CD8-positive, alpha-beta memory T cell (primary cell): Measurements from ENCODE around the gene CYS1. TPM values are rescaled to one million over a fixed set of nuclear protein-coding genes. Genes with fewer than 3 reads are reported as not detected.

ENCODE experiments used
- CTCF ChIA-PET: fragments of 350-600 bp; sonication (Branson Sonifier 250); formaldehyde crosslinking; loops from one replicate; lab custom pipeline; 2021; ENCODE audit warnings: antibody characterized with exemption; lab: Charles Lee
- POLR2A ChIA-PET: fragments of 350-600 bp; sonication (Branson Sonifier 250); formaldehyde crosslinking; loops from one replicate; lab custom pipeline; 2021; ENCODE audit warnings: antibody characterized with exemption; lab: Charles Lee
- DNase-seq, 5 donors: peaks; one replicate each; pipeline versions ENCODE4 v3.0.0 to v3.0.0-alpha.2; 2020 to 2022; ENCODE audit warnings: mixed read lengths in 1 of 5
- H3K27ac ChIP-seq: one replicate; pipeline ENCODE4 v1.7.0; 2013; ENCODE audit warnings: low read depth, mild to moderate bottlenecking, low read length, moderate library complexity
- H3K27me3 ChIP-seq: 2 replicates; pipeline ENCODE4 v1.7.0; 2013; ENCODE audit warnings: low read length, mild to moderate bottlenecking; ENCODE audit not compliant: insufficient read depth, poor library complexity, severe bottlenecking
- H3K36me3 ChIP-seq: 2 replicates; pipeline ENCODE4 v1.7.0; 2013; ENCODE audit warnings: mild to moderate bottlenecking, low read length, moderate library complexity; ENCODE audit not compliant: insufficient read depth
- H3K4me1 ChIP-seq: 2 replicates; pipeline ENCODE4 v1.7.0; 2013; ENCODE audit warnings: mild to moderate bottlenecking, low read length, moderate library complexity; ENCODE audit not compliant: insufficient read depth
- H3K4me3 ChIP-seq: 2 replicates; pipeline ENCODE4 v1.7.0; 2013; ENCODE audit warnings: mild to moderate bottlenecking, low read length
- H3K9me3 ChIP-seq: 2 replicates; pipeline ENCODE4 v1.7.0; 2013; ENCODE audit warnings: mild to moderate bottlenecking, low read length
- H3K27ac Mint-ChIP-seq, 8 donors: one replicate each; pipeline ENCODE4 v1.8.0; 2020 to 2021; ENCODE audit warnings: mixed read lengths in 8 of 8, mild to moderate bottlenecking in 6 of 8, inconsistent platforms in 3 of 8, moderate library complexity in 3 of 8
- H3K27me3 Mint-ChIP-seq, 2 donors: one replicate each; pipeline ENCODE4 v1.8.0; 2020 to 2021; ENCODE audit warnings: mixed read lengths in 2 of 2, mild to moderate bottlenecking in 1 of 2, moderate library complexity in 1 of 2
- H3K36me3 Mint-ChIP-seq, 3 donors: one replicate each; pipeline ENCODE4 v1.8.0; 2020 to 2021; ENCODE audit warnings: mixed read lengths in 3 of 3, inconsistent platforms in 1 of 3, mild to moderate bottlenecking in 1 of 3
- H3K4me1 Mint-ChIP-seq, 3 donors: one replicate each; pipeline ENCODE4 v1.8.0; 2020 to 2021; ENCODE audit warnings: mixed read lengths in 3 of 3, inconsistent platforms in 1 of 3, mild to moderate bottlenecking in 1 of 3
- H3K4me3 Mint-ChIP-seq, 7 donors: one replicate each; pipeline ENCODE4 v1.8.0; 2020 to 2021; ENCODE audit warnings: mixed read lengths in 7 of 7, mild to moderate bottlenecking in 6 of 7, moderate library complexity in 4 of 7, inconsistent platforms in 2 of 7
- H3K9me3 Mint-ChIP-seq, 5 donors: one replicate each; pipeline ENCODE4 v1.8.0; 2020 to 2022; ENCODE audit warnings: mixed read lengths in 5 of 5, mild to moderate bottlenecking in 3 of 5, moderate library complexity in 2 of 5, inconsistent platforms in 1 of 5
- polyA plus RNA-seq: library from polyadenylated mRNA; unstranded; fragments of 300-500 nt; fragmentation: Illumina TruSeq; gene quantifications from one replicate; pipeline ENCODE4 v1.2.3, GENCODE V29; 2021
- total RNA-seq, 2 experiments: library from RNA; stranded (reverse); gene quantifications; one replicate each; pipeline ENCODE4 v1.2.3, GENCODE V29; 2021

CYS1 gene
- total and polyA plus RNA-seq, 3 experiments from 2014 or later, result 0.07 to 0.20 (median 0.09) TPM

DNA sequence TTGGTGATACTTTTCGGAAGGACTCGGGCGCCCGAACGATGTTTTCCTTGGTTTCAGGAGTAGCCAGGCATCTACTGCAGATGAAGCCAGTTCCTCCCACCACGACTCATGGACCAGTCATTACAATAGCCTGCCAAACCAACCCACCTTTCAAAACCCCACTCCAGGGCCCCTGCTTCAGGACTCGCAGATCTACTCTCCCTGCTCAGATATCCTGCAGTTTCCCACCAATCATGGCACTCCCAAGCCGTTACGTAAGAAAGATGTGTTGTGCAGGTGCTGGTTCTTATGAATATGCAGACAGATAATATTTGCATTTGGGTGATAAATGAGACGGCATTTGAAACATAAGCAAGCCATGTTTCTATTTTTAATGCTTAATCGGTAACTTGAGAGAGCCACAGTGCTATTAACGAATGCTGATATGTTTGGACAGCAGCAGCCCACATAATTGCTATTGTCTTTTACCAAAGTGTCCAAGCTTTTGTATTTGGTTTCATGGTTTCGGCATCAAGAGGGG is 3.5 kb upstream of the CYS1 start:
- Histone ChIP-seq H3K4me3 (no peak overlapping the region), H3K36me3 (no peaks in the 10 kb centered on the region), H3K9me3 (no peaks in the 10 kb centered on the region), H3K27me3 (peaks cover 53% of the 10 kb centered on the region), H3K4me1 (peaks cover 17% of the 10 kb centered on the region), H3K27ac (no peak overlapping the region)
- Mint-ChIP-seq H3K27ac (peak overlapping the region in 1 of 8 donors; percentile 23), H3K4me3 (peak overlapping the region in 2 of 7 donors; percentile 43 to 69), H3K27me3 (peaks cover 52 to 72% of the 10 kb centered on the region in 2 donors), H3K4me1 (peaks cover 10 to 16% (median 14%) of the 10 kb centered on the region in 3 donors), H3K9me3 (no peaks in the 10 kb centered on the region), H3K36me3 (no peaks in the 10 kb centered on the region)
- POLR2A ChIA-PET, result no interaction called here
- CTCF ChIA-PET, result interaction anchor here (2.3 to 4.2 kb wide), 2 partner anchors 11 to 14 kb away, joined by 6 to 33 read pairs; no protein-coding TSS in a partner anchor
- DNase-seq, result no peak

DNA sequence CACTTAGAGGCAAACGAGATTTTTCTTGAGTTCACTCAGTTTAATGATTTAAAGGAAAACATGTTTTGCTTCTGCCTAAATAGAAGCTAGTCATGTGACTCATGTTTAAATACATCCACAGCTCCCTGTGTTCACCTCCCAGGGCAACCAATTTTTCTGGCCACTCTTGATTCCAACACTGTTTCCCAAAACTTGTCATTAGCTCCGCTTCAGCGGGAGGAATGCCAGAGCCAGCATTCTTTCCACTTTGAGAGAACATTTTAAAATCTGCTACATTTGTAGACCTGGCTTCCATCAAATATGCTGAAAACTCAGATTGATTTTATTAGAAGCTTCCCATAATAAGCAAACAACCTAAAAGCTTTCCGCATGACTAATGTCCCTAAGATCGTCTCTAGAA is 2.8 kb upstream of the CYS1 start:
- H3K9me3 ChIP-seq, result no peaks in the 10 kb centered on the region
- H3K4me1 ChIP-seq, result peaks cover 18% of the 10 kb centered on the region
- Mint-ChIP-seq H3K27me3 (peaks cover 59 to 76% of the 10 kb centered on the region in 2 donors), H3K9me3 (no peaks in the 10 kb centered on the region), H3K36me3 (peaks cover 0 to 2% (median 0%) of the 10 kb centered on the region in 3 donors), H3K4me3 (peak overlapping the region in 2 of 7 donors; percentile 43 to 69), H3K27ac (peak overlapping the region in 1 of 8 donors; percentile 60), H3K4me1 (peaks cover 10 to 21% (median 19%) of the 10 kb centered on the region in 3 donors)
- POLR2A ChIA-PET, result no interaction called here
- no peaks in the 10 kb centered on the region for H3K36me3 ChIP-seq
- no peak overlapping the region for H3K4me3 ChIP-seq
- DNase-seq, result no peak
- CTCF ChIA-PET, result interaction anchor here (2.3 to 4.2 kb wide), 2 partner anchors 10 to 14 kb away, joined by 6 to 33 read pairs; no protein-coding TSS in a partner anchor
- no peak overlapping the region for H3K27ac ChIP-seq
- H3K27me3 ChIP-seq, result peaks cover 60% of the 10 kb centered on the region

DNA sequence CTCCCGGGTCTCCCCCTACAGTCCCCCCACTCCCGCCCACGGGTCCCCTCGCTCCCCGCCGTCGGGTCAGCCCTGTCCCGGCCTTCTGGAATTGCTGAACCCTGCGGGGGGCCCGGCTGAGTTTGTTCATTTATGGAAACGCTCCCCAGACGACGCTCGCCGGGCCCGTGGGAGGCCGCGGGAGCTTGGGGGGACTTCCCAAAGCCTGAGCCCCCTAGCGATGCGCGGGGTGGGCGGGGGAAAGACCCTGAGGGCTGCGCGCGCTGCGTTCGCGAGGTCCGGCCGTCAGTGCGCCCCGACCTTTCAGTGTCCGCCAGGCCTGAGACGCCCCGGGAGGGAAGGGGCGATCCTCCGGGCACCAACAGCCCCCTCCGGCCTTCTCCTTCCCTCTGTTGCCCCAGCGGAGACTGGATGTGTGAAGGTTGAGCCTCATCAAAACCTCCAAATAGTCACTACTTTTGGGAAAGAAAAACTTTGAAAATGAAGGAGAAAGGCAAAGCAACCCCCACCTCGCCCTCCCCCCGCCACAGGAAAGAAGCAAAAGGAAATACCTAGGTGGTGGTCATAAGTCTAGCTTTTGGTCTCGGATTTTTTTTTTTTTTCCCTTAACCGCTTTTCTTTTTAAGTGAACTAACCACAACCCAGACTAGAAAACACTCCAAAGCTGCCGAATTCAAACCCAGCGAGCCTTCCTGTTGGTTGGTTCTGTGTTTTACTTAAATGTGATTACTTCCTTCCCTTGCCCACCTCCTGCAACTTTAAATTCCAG is 509 bp upstream of the CYS1 start:
- H3K27me3 ChIP-seq, result peaks cover 59% of the 10 kb centered on the region

DNA sequence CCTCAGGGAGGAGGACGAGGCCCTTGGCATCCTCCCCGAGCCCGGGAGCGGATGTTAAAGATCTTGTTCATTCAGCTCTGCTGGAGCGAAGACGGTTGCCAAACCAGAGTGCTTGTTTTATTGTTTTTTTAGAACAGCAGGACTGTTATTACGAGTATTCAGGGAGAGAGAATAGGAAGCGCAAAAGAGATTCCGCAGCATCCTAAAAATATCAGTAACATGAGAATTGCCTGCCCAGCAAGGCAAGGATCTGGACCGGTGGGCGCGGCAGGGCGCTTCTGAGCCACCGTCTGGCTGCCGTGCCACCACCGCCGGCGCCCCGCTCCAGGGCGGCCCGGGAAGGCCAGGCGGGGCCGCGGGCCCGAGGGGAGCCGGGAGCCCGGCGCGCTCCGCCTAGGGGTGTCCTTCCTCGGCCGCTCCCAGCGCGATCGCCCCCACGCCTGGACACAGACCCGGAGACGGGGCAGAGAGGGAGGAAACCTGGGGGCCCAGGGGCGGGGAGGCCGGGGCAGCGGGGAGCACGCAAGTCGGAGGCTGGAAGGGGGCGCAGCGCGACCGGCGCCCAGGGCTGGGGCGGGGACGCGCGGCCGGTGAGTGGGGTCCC is 843 bp downstream of the CYS1 start:
- Histone ChIP-seq H3K27ac (no peak overlapping the region), H3K4me3 (no peak overlapping the region), H3K36me3 (no peaks in the 10 kb centered on the region), H3K27me3 (peaks cover 54% of the 10 kb centered on the region), H3K9me3 (no peaks in the 10 kb centered on the region), H3K4me1 (peaks cover 18% of the 10 kb centered on the region)
- Mint-ChIP-seq H3K4me3 (peak overlapping the region; percentile 76 to 88 (median 84)), H3K27me3 (peaks cover 52 to 79% of the 10 kb centered on the region in 2 donors), H3K27ac (peak overlapping the region in 5 of 8 donors; percentile 5 to 80 (median 51)), H3K4me1 (peaks cover 10 to 23% (median 19%) of the 10 kb centered on the region in 3 donors), H3K9me3 (no peaks in the 10 kb centered on the region), H3K36me3 (peaks cover 0 to 2% (median 0%) of the 10 kb centered on the region in 3 donors)
- CTCF ChIA-PET, result interaction anchor here (1.0 to 4.1 kb wide), 3 partner anchors 13 to 356 kb away, joined by 3 to 20 read pairs (median 4); no protein-coding TSS in a partner anchor
- POLR2A ChIA-PET, result no interaction called here
- DNase-seq, result peak in 2 of 5 donors; percentile 13 to 18

More for the DNA sequence above, 509 bp upstream of the CYS1 start:
- Histone ChIP-seq H3K9me3 (no peaks in the 10 kb centered on the region), H3K4me3 (peak overlapping the region; percentile 10), H3K4me1 (peaks cover 18% of the 10 kb centered on the region), H3K27ac (no peak overlapping the region), H3K36me3 (no peaks in the 10 kb centered on the region)
- Mint-ChIP-seq H3K4me3 (peak overlapping the region; percentile 79 to 91 (median 82)), H3K27ac (peak overlapping the region in 6 of 8 donors; percentile 53 to 96 (median 72)), H3K4me1 (peaks cover 10 to 23% (median 19%) of the 10 kb centered on the region in 3 donors), H3K9me3 (no peaks in the 10 kb centered on the region), H3K36me3 (peaks cover 0 to 2% (median 0%) of the 10 kb centered on the region in 3 donors), H3K27me3 (peaks cover 54 to 79% of the 10 kb centered on the region in 2 donors)
- POLR2A ChIA-PET, result interaction anchor here (0.6 to 0.7 kb wide), 3 partner anchors 53 to 394 kb away, joined by 3 to 5 read pairs (median 4); no protein-coding TSS in a partner anchor
- CTCF ChIA-PET, result interaction anchor here (1.3 to 4.2 kb wide), 2 partner anchors 8 to 16 kb away, joined by 5 to 33 read pairs; no protein-coding TSS in a partner anchor
- DNase-seq, result peak in 4 of 5 donors; percentile 14 to 60 (median 36)

DNA sequence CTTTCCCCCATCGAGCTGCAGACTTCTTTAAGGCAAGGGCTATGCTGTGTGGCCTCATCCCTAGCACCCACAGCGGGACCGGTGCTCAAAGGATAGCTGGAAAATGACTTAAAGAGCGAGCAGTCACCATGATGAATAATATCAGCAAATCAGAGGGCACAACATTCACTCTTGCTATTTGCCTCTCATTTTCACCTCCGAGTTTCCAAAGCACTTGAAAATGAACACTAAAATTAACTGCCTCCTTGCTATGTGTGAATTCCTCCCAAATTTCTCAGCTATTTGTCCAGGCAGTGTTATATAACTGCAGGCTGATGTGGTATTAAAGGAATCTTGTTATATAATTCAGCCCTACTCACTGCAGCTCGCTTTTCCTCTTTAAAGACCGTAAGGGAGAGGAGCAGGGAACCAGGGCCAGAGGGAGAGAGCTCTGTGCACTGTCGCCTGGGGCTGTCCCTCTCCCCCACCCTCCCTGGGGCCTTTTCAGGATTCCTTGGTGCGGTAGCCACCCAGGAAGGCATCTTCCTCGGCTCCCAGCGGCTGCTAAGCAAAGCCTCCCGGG is 1.4 kb downstream of the CYS1 start:
- H3K27me3 ChIP-seq, result peaks cover 48% of the 10 kb centered on the region
- H3K4me3 ChIP-seq, result no peak overlapping the region
- H3K4me1 ChIP-seq, result peaks cover 18% of the 10 kb centered on the region
- no peaks in the 10 kb centered on the region for H3K9me3 ChIP-seq
- peak overlapping the region in 2 of 8 donors; percentile 24 to 30 for H3K27ac Mint-ChIP-seq
- peaks cover 51 to 79% of the 10 kb centered on the region in 2 donors for H3K27me3 Mint-ChIP-seq
- DNase-seq, result no peak
- H3K36me3 Mint-ChIP-seq, result peaks cover 0 to 2% (median 0%) of the 10 kb centered on the region in 3 donors
- H3K4me3 Mint-ChIP-seq, result peak overlapping the region; percentile 76 to 88 (median 84)
- no peak overlapping the region for H3K27ac ChIP-seq
- no peaks in the 10 kb centered on the region for H3K9me3 Mint-ChIP-seq
- POLR2A ChIA-PET, result no interaction called here
- CTCF ChIA-PET, result interaction anchor here (1.0 to 4.1 kb wide), 3 partner anchors 13 to 356 kb away, joined by 3 to 20 read pairs (median 4); no protein-coding TSS in a partner anchor
- peaks cover 10 to 23% (median 19%) of the 10 kb centered on the region in 3 donors for H3K4me1 Mint-ChIP-seq
- H3K36me3 ChIP-seq, result no peaks in the 10 kb centered on the region

DNA sequence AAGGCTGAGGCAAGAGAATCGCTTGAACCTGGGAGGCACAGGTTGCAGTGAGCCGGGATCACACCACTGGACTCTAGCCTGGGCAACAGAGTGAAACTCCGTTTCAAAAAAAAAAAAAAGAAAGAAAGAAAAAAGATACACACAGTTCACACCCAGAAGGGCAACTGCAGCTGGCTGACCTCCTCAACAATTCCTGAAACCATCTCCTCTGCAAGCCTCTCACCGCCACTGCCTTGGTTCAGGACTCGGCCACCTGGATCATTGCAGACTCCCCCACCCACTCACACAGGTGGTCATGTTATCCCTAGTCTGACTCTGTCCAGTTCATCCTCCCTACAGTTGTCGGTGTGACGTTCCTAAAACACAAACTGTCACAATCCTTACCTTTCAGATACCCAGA is 2.2 kb downstream of the CYS1 start:
- peak overlapping the region in 2 of 8 donors; percentile 13 to 49 for H3K27ac Mint-ChIP-seq
- H3K4me1 Mint-ChIP-seq, result peaks cover 10 to 23% (median 19%) of the 10 kb centered on the region in 3 donors
- H3K27ac ChIP-seq, result no peak overlapping the region
- peaks cover 48% of the 10 kb centered on the region for H3K27me3 ChIP-seq
- H3K4me1 ChIP-seq, result peaks cover 18% of the 10 kb centered on the region
- H3K27me3 Mint-ChIP-seq, result peaks cover 44 to 77% of the 10 kb centered on the region in 2 donors
- CTCF ChIA-PET, result interaction anchor here (4.1 kb wide), 1 partner anchor 357 kb away, joined by 20 read pairs; no protein-coding TSS in a partner anchor
- POLR2A ChIA-PET, result no interaction called here
- no peak overlapping the region for H3K4me3 ChIP-seq
- DNase-seq, result no peak
- H3K36me3 ChIP-seq, result no peaks in the 10 kb centered on the region
- H3K36me3 Mint-ChIP-seq, result peaks cover 0 to 2% (median 0%) of the 10 kb centered on the region in 3 donors
- no peaks in the 10 kb centered on the region for H3K9me3 ChIP-seq
- H3K9me3 Mint-ChIP-seq, result no peaks in the 10 kb centered on the region
- peak overlapping the region in 4 of 7 donors; percentile 7 to 80 (median 56) for H3K4me3 Mint-ChIP-seq

DNA sequence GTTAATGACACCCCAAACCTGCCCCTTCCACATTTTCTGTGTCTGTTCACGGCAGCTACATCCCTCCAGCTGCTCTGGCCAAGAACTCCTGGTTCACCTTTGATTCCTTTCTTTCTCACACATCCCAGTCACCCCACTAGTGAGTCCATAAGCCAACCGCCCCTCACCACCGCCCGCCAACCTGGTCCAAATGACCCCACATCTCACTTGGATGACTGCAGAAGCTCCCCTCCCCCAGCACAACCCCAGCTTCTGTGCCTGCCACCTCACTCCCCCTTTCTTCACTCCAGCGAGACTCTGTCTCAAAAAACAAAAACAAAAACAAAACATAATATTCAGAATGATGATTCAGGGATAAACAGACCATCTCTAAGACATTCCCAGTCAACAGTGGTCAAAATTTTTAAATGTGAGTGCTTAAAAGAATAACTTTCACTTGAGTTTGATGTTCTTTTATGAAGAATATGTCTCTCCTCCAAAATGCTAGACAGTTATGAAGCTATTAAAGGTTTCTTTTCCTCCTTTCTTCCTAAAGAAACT is 3.2 kb downstream of the CYS1 start:
- ChIA-PET POLR2A (no interaction called here), CTCF (interaction anchor here (1.3 to 4.1 kb wide), 2 partner anchors 20 to 358 kb away, joined by 7 to 20 read pairs; no protein-coding TSS in a partner anchor)
- Mint-ChIP-seq H3K4me1 (peaks cover 13 to 28% (median 24%) of the 10 kb centered on the region in 3 donors), H3K27ac (peak overlapping the region in 3 of 8 donors; percentile 6 to 48 (median 21)), H3K4me3 (peak overlapping the region in 1 of 7 donors; percentile 24), H3K27me3 (peaks cover 45 to 77% of the 10 kb centered on the region in 2 donors), H3K36me3 (peaks cover 0 to 2% (median 0%) of the 10 kb centered on the region in 3 donors), H3K9me3 (no peaks in the 10 kb centered on the region)
- Histone ChIP-seq H3K27ac (no peak overlapping the region), H3K4me1 (peaks cover 18% of the 10 kb centered on the region), H3K9me3 (no peaks in the 10 kb centered on the region), H3K4me3 (no peak overlapping the region), H3K36me3 (no peaks in the 10 kb centered on the region), H3K27me3 (peaks cover 41% of the 10 kb centered on the region)
- no peak for DNase-seq
